Measurements from ENCODE around the gene KCNK4.

Gene KCNK4

GRCh38 chr11:64254326-64254725 lies 36.8 kb upstream of the KCNK4 start:
- no peak for DNase-seq

DNA sequence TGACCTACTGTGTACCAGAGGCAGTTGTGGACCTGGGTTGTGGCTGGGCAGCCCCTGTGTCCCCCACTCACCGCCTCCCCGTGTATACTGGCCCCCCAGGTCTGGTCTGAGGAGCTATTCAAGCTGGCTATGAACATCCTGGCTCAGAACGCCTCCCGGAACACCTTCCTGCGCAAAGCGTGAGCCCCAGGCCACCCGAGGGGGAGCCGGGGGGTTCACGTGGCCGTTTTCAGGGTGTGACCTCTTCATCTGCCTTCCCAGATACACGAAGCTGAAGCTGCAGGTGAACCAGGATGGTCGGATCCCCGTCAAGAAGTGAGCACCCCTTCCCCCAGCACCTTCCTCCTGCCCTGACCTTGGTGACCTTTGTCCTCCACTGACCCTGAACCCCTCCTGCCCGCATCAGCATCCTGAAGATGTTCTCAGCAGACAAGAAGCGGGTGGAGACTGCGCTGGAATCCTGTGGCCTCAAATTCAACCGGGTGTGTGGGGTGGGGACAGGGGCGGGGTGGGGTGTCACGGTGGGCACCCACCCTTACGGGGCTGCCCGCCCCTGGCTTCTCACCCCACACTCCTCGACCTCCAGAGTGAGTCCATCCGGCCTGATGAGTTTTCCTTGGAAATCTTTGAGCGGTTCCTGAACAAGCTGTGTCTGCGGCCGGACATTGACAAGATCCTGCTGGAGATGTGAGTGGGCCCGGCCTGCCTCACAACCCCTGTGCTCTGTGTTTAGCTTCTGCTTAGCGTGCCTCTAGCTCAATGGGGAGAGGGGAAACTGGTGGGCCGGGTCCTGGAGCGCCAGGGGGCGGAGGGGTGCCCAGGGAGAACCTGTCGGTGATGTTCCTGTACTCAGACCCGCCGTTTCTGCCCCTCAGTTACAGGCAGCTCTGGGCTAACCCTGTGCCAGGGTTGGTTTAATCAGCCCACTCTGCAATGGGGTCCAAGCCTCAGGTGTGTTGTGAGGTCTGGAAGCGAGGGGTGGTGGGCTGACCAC lies 35.7 kb upstream of the KCNK4 start:
- DNase-seq, result no peak

- DNase-seq, result no peak
Measured at GRCh38 chr11:64256300-64256699, 34.8 kb upstream of the KCNK4 start.

GRCh38 chr11:64258356-64258755 lies 32.7 kb upstream of the KCNK4 start:
- DNase-seq, result no peak

DNA sequence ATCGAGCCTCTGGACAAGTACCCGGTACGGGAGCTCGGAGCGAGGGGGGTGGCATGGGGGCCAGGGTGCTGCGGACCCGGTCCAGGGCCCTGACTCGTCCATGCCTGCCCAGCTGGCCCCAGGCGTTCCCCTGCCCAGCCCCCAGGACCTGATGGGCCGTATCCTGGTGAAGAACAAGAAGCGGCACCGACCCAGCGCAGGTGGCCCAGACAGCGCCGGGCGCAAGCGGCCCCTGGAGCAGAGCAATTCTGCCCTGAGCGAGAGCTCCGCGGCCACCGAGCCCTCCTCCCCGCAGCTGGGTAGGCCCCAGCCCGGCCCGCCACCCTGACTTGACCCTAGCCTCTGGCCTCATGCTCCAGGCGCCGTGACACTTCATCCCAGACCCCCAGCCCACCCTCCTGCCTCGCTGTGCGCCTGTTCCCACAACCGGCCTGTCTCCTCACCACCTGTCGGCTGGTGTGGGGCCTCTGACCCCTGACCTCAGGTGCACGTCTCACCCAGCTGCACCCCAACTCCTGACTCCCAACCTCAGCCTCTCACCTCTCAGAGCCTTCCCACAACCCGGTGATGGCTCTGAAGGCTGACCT lies 32.1 kb upstream of the KCNK4 start:
- no peak for DNase-seq

GRCh38 chr11:64259533-64260067 lies 31.5 kb upstream of the KCNK4 start:
- DNase-seq, result no peak

DNA sequence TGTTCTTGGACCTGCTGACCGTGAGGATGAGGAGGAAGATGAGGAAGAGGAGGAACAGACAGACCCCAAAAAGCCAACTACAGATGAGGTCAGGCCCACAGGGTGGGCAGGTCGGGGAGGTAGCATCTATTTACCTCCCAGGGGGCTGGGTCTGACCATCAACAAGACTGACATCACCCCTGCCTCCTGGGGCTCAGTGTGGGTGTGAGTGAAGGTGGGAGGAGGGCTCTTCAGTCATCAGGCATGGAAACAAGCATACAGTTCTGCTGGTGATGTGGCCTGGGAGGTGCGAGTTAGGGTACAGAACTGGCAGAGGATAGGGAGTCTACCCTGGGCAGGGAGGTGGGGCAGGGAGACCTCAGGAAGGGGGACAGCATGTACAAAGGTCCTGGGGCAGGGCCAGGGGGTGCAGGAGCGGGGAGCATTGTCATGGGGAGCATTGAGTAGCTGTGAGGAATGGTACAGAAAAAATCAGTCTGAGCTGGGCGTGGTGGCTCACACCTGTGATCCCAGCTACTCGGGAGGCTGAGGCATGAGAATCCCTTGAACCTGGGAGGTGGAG lies 30.9 kb upstream of the KCNK4 start:
- DNase-seq, result no peak

GRCh38 chr11:64261556-64262080 lies 29.5 kb upstream of the KCNK4 start:
- no peak for DNase-seq

GRCh38 chr11:64262271-64263002 lies 28.7 kb upstream of the KCNK4 start:
- no peak for DNase-seq

- DNase-seq, result peak; percentile 28
Measured at GRCh38 chr11:64263021-64263946, 27.8 kb upstream of the KCNK4 start.

DNA sequence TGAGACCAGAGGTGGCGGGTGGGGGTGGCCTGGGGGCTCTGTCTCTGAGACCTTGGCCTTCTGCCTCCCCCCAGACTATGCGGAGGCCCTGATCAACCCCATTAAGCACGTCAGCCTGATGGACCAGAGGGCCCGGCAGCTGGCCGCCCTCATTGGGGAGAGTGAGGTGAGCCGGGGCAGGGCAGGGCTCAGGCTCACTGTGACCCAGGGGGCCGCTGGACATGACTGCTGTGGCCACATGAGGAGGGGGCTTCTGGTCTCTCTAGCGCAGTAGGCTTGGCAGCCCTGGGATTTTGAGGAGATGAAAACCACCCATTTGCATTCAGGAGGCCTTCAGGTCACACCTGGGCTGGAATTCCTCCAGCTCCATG lies 27.2 kb upstream of the KCNK4 start:
- no peak for DNase-seq

- no peak for DNase-seq
Measured at GRCh38 chr11:64264371-64264852, 26.7 kb upstream of the KCNK4 start.

- DNase-seq, result no peak
Measured at GRCh38 chr11:64265176-64266160, 25.6 kb upstream of the KCNK4 start.

- no peak for DNase-seq
Measured at GRCh38 chr11:64266339-64266738, 24.8 kb upstream of the KCNK4 start.

GRCh38 chr11:64267207-64267945 lies 23.7 kb upstream of the KCNK4 start:
- no peak for DNase-seq

DNA sequence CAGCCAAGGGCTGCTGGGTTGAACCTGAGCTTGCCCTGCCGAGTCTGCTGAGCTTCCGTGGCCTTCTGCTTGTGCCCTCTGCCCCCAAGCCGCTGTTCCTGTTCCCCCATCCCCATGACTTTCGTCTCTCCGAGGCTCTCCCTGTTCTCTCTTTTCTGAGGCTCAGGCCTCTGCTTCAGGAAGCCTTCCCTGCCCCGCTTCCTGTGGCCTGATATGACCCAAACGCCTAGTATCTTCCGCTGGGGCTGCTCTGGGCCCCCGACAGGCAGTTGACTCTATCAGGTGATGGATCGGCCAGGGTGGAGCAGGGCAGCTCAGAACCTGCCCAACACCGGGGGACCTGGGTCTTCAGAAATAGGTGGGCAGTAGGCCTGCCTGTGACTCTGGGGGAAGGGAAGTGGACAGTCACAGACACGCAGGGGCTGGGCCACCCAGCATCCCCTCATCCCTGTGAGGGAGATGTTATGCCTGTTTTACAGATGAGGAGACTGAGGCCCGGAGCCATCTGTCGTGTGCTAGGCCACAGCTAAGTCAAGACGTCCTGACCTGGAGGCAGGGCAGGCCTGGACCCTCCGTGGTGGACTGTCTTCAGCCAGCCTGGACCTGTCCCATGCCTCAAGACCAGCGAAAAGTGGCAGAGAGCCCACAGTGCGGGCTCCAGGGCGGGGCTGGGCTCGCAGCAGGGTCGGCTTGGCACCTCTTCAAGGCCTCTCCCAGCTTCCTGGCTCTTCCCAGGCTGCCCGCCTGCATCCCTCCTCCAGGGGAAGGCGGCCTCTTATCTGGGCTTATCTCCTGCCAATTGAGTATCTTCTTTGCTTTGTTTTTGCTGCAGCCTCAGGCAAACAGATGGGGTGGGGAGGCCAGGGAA lies 22.8 kb upstream of the KCNK4 start:
- no peak for DNase-seq

DNA sequence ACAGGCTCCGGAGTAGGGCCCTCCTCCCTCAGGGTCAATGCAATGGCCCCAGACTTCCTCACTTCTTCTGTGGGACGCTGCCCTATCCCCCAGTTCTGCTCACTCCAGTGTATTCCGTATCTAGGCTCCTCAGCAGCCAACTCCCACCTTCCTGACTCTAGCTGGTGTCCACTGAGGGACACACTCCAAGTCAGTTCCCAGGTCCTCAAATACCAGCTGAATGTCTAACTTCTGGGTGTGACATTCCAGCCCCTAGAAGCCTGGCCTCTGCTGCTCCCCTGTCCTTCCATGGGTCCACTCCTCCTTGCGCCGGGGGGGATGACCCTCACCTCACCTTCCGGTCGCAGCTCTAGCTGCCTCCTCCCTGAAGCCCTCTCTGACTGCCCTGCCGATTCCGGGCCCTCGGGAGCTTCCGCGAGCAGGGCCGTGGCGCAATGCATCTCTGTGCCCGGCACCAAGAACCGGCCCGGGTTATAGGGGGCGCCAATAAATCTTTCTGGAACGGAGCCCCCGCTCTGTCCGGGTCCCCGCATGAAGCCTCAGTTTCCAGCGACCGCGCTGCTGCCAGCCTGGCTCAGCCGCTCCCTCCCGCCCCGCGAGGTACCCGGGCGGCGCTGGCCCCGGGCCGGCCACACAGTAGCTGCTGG lies 22.1 kb upstream of the KCNK4 start:
- DNase-seq, result peak; percentile 65
